ENCODE data around the gene BCL2A1. TPM values are rescaled to one million over a fixed set of nuclear protein-coding genes. Genes with fewer than 3 reads are reported as not detected.

BCL2A1 gene
- total RNA-seq, 4 donors from 2014 or later: 0.84 to 1.3 TPM; not detected in 2

- no peak overlapping the region for H3K4me3 ChIP-seq (ENCODE audit: low read depth, poor library complexity, severe bottlenecking)
- no peak for TF ChIP-seq CTCF (IDR thresholded peaks at IDR 0.05)
- no peak for TF ChIP-seq POLR2A (IDR thresholded peaks at IDR 0.05)
- 63 to 67% methylated on average over 8 of the region's 8 CpGs for WGBS, 2 donors
- peak in 1 of 2 donors; percentile 34 for DNase-seq (ENCODE audit: low spot score in 2 of 2)
- intact Hi-C loops (cut with DNase I; ENCODE audit: low total_unique reads): no loop called here
Observed at GRCh38 chr15:79973456-79974195, 2.6 kb upstream of the BCL2A1 start.

GRCh38 chr15:79972863-79973262 is 1.9 kb upstream of the BCL2A1 start:
- DNase-seq (ENCODE audit: low spot score in 2 of 2): no peak
- no peak overlapping the region for H3K4me3 ChIP-seq (ENCODE audit: low read depth, poor library complexity, severe bottlenecking)
- WGBS, 2 donors: 69 to 83% methylated on average over 3 of the region's 3 CpGs
- intact Hi-C loops (cut with DNase I; ENCODE audit: low total_unique reads): no loop called here
- TF ChIP-seq POLR2A (IDR thresholded peaks at IDR 0.05) (no peak), CTCF (IDR thresholded peaks at IDR 0.05) (no peak)

DNA sequence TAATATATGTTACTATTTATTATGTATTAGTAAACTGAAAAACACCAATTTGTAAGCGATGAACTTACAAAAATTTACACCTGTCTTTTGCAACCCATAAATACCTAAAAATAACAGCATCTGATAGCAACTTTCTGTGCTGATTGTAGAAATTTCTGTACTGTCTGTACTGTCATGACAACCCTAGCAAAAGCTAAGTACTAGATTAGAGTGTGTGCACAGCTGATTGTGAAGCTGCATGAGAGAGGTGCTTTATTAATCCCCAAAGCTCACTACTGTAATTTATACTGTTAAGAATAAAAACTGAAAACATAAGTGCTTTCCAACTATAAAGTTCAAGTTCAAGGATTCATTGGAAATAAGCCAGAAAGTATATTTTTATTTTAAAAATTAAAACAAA is 815 bp downstream of the BCL2A1 start:
- no peak for TF ChIP-seq POLR2A (IDR thresholded peaks at IDR 0.05)
- no peak for TF ChIP-seq CTCF (IDR thresholded peaks at IDR 0.05)
- intact Hi-C loops (cut with DNase I; ENCODE audit: low total_unique reads): no loop called here
- 94 to 98% methylated on average over 1 of the region's 1 CpG for WGBS, 2 donors
- no peak overlapping the region for H3K4me3 ChIP-seq (ENCODE audit: low read depth, poor library complexity, severe bottlenecking)
- no peak for DNase-seq (ENCODE audit: low spot score in 2 of 2)

DNA sequence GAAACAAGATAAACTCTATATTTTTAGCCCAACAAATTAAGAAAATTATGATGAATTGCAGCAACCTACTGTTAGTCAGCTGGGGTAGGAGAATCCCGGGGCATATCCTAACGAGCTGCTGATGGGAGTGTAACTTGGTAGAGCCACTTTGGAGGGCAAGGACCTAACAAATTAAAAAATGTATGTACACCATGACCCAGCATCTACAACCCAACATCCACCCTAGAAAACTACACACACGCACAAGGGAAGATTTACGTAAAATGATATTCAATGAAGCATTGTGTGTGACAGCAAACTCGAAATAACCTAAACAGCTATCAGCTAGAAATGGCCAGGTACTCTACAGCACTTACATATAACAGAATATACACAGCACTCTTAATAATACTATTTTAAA is 1.9 kb downstream of the BCL2A1 start:
- no peak for DNase-seq (ENCODE audit: low spot score in 2 of 2)
- 85 to 91% methylated on average over 5 of the region's 5 CpGs for WGBS, 2 donors
- no peak overlapping the region for H3K4me3 ChIP-seq (ENCODE audit: low read depth, poor library complexity, severe bottlenecking)
- intact Hi-C loops (cut with DNase I; ENCODE audit: low total_unique reads): no loop called here
- TF ChIP-seq POLR2A (IDR thresholded peaks at IDR 0.05) (no peak), CTCF (IDR thresholded peaks at IDR 0.05) (no peak)

DNA sequence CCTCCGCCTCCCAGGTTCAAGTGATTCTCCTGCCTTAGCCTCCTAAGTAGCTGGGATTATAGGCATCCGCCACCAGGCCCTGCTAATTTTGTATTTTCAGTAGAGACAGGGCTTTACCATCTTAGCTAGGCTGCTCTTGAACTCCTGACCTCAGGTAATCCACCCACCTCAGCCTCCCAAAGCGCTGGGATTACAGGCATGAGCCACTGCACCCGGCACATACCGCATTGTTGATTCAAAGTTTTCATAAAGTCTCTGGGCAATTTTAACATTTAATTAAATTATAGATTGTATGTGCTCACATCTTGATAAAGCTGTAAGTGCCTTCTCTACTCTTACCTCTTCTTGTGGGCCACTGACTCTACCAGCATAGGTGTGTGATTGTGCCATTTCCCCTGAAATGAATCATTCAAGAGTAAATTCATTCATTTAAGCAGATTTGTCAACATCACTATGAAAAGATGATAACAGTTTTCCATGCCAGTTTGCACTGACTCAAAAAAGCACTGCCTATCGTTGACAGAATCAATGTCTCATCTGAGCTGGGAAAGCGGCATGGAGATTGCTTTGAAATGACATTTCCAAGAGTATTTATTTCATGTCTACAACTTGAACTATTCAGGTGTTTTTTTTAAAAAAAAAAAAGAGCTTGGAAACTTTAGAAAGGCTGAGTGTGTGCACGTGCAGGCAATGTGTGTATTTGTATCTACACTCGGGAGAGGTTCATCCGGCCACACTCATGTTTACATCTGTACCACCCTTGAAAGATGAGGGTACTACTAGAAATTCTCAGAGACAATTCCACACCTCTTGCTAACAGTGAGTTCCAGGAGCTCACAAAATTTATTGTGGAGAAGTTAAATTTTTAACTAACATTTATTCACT is 3.5 kb downstream of the BCL2A1 start:
- intact Hi-C loops (cut with DNase I; ENCODE audit: low total_unique reads): no loop called here
- TF ChIP-seq CTCF (IDR thresholded peaks at IDR 0.05) (no peak), POLR2A (IDR thresholded peaks at IDR 0.05) (no peak)
- 86 to 90% methylated on average over 10 of the region's 10 CpGs for WGBS, 2 donors

More for the DNA sequence above, 3.5 kb downstream of the BCL2A1 start:
- no peak for DNase-seq (ENCODE audit: low spot score in 2 of 2)
- no peak overlapping the region for H3K4me3 ChIP-seq (ENCODE audit: low read depth, poor library complexity, severe bottlenecking)
